KOPT-K1 (cell line): Measurements from ENCODE around the gene PRR33.

Experiments
- H3K27ac ChIP-seq: fragments of 200-600 bp; sonication (generic); 2 replicates; pipeline ENCODE4 v1.5.1; 2016; ENCODE audit warnings: antibody characterized with exemption, mild to moderate bottlenecking, low read depth, low read length; ENCODE audit not compliant: poor library complexity, severe bottlenecking
- H3K36me3 ChIP-seq: fragments of 200-600 bp; sonication (generic); 2 replicates; pipeline ENCODE4 v1.5.1; 2017; ENCODE audit warnings: antibody characterized with exemption, mild to moderate bottlenecking, low read length, moderate library complexity; ENCODE audit not compliant: insufficient read depth
- H3K9me3 ChIP-seq: fragments of 200-600 bp; sonication (generic); 2 replicates; pipeline ENCODE4 v1.5.1; 2017; ENCODE audit warnings: antibody characterized with exemption, low read length, mild to moderate bottlenecking; ENCODE audit not compliant: insufficient read depth, poor library complexity, severe bottlenecking

PRR33 gene

DNA sequence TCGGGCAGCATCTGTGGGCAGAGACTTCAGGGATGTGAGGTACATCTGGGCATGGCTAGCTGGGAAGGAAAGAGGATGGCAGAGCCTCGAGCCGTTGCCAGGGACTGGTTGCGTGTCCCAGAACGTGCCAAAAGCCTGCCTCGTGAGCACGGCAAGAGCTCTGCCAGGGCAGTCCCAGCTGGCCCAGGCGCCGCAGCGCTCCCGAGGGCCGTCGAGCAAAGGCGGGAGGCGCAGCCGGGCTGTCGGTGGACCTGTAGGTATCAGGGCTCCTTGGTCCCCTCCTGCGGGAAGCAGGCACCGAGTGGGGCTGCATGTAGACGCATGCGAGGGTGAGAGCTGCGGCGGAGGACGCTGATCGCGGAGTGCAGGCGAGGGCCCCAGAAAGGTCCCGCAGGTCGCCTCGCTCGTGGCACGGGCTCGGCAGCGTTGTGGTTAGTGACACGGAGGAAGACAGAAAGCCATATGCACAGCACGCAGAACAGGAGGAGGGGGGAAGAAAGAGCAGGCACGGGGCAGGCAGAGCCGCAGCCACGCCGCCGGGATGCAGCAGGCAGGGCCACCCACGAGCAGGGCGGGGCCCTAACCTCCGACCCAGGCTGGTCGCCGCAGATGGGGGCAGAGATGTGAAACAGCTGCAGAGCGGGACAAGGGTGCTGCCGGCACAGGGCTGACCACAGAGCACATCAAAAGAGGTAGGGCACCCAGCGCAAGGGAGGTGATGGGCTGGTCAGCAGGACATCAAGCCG lies 20.8 kb downstream of the PRR33 start:
- Histone ChIP-seq H3K36me3 (no peaks in the 10 kb centered on the region), H3K27ac (no peak overlapping the region), H3K9me3 (no peaks in the 10 kb centered on the region)

DNA sequence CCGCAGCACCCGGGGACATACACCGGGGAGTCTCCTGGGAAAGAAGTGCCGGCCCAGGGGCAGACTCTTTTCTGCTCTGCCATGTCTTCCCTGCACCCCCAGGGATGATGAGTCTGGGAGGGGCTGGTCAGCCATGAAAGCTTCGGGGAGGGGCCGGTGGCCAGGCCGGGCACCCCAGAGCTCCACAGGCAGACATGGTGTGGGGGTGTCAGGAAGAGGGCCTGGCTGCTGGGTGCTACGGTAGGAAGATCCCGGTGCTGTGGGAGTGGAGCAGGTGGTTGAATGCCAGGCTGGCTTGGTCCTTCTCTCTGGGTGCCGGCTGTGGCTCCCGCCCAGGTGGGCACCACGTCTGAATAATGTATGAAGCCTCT lies 21.4 kb downstream of the PRR33 start:
- Histone ChIP-seq H3K27ac (no peak overlapping the region), H3K36me3 (no peaks in the 10 kb centered on the region), H3K9me3 (no peaks in the 10 kb centered on the region)

DNA sequence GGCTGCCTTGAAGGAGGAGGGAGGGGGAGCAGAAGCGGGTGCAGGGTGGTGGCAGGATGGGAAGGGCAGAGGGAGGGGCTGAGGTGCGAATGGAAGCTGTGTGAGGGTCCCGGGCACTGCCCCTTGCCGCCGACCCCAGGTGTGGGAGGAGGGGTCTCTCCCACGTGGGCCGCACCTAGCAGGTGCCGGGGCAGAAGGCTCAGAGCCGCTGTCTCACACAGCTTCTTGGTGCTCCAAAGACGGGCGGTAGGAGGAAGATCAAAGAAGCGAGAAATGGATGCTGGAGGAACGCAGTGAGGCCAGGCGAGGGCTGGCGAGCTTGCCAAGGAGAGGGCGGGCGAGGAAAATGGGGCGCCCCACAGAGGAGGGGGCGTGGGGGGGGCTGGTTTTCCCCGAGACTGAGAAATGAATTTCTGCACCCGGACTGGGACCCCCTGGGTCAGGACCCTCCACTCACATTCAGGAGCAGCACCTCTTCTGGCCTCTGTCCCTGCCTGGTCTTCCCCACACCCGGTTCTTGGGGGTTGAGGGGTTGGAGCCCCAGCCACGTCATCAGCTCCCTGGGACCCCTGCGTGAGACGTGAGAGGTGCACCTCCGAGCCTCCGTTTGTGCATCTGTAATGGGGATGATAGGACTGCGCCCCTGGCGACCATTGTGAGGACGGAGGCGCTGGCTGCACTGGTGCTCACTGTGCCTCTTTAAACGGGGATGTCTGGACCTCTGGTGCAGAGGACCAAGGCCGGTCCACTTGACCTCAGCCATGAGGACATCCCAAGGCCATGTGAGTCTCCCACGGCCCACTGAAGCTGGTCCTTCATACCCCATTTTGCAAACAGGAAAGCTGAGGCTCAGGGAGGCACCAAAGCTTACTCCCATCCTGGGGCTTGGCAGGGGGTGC lies 22.0 kb downstream of the PRR33 start:
- no peaks in the 10 kb centered on the region for H3K36me3 ChIP-seq
- no peak overlapping the region for H3K27ac ChIP-seq
- H3K9me3 ChIP-seq, result no peaks in the 10 kb centered on the region

GRCh38 chr11:1868636-1869291 lies 22.9 kb downstream of the PRR33 start:
- no peaks in the 10 kb centered on the region for H3K36me3 ChIP-seq
- H3K27ac ChIP-seq, result no peak overlapping the region
- H3K9me3 ChIP-seq, result no peaks in the 10 kb centered on the region

DNA sequence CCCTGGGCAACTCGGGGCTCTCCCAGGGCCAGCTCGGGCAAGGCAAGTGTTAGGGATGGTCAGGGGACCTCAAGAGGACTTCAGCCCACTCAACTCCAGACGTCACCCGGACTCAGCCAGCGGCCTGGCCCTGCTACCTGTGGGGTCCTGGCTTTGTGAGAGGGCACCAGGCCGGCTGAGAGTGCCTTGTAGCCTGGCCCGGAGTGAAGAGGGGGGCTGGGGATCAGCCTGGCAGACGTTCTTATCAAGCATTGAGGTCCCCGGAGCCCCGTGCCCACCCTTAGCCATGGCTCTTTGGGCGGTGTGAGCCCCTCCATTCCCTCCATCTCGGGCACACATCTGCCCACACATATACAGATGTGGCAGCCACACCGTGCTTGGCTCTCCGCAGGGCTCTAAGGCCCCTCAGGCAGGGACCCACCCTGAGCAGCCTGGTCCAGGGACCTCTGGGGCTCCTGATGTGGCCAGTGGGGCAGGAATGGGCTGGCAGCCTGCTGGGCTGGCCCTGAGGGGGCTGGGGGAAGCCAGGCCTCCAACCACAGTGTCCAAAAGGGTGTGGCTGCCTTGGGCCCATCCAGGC lies 23.5 kb downstream of the PRR33 start:
- no peak overlapping the region for H3K27ac ChIP-seq
- H3K36me3 ChIP-seq, result no peaks in the 10 kb centered on the region
- no peaks in the 10 kb centered on the region for H3K9me3 ChIP-seq

DNA sequence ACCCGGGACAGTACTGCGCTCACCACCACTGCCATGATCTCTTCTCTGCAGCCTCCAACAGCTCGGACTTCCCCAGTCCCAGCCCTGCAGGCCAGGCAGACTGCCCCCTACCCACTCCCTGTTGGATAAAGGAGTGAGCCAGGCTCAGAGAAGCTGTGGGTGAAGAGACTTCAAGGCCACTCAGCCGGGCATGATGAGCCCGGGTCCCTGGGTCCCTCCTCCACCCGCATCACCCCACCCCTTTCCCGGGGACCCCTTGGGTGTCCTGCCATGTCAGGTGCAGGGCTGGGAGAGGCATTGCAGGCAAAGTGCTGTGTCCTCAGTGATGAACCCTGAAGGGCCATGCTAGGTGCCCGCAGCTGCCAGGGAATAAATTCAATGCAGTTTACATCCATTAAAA lies 24.3 kb downstream of the PRR33 start:
- no peaks in the 10 kb centered on the region for H3K36me3 ChIP-seq
- no peak overlapping the region for H3K27ac ChIP-seq
- no peaks in the 10 kb centered on the region for H3K9me3 ChIP-seq

DNA sequence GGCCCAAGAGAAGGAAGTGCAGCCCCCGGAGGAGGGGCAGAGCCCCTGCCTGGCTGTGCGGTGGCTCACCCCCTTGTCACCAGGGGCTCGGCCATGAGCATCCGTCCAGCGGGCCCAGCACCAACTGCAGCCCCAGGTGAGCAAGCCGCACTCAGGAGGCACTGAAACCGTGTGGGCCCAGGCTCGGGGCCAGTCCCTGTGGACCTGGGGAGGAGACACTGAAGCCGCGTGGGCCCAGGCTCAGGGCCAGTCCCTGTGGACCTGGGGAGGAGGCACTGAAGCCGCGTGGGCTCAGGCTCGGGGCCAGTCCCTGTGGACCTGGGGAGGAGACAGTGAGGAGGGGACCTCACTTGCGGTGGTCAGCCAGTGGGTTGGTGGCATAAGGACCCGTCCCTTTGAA lies 24.9 kb downstream of the PRR33 start:
- H3K9me3 ChIP-seq, result no peaks in the 10 kb centered on the region
- H3K36me3 ChIP-seq, result no peaks in the 10 kb centered on the region
- no peak overlapping the region for H3K27ac ChIP-seq

DNA sequence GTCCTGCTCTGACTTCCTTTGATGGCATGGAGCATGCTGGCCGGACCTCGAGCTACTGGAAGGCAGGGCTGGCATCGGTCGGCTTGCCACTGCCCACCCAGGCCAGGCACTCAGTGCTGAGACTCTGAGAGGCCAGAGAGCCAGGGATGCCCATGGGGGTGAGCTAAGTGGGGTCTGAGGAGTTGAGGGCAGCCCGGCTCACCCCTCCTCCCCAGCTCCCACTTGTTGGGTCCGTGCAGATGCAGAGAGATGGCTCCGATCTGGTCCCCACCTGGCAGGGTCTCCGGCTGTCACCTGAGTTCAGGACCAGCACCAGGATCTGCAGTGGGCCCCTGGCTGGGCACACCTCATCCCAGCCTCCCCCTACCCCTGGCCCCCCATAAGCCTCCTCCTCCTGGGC lies 25.5 kb downstream of the PRR33 start:
- H3K27ac ChIP-seq, result no peak overlapping the region
- no peaks in the 10 kb centered on the region for H3K9me3 ChIP-seq
- no peaks in the 10 kb centered on the region for H3K36me3 ChIP-seq

- H3K27ac ChIP-seq, result no peak overlapping the region
- no peaks in the 10 kb centered on the region for H3K9me3 ChIP-seq
- no peaks in the 10 kb centered on the region for H3K36me3 ChIP-seq
These were observed 26.6 kb downstream of the PRR33 start for GRCh38 chr11:1864831-1865665.

DNA sequence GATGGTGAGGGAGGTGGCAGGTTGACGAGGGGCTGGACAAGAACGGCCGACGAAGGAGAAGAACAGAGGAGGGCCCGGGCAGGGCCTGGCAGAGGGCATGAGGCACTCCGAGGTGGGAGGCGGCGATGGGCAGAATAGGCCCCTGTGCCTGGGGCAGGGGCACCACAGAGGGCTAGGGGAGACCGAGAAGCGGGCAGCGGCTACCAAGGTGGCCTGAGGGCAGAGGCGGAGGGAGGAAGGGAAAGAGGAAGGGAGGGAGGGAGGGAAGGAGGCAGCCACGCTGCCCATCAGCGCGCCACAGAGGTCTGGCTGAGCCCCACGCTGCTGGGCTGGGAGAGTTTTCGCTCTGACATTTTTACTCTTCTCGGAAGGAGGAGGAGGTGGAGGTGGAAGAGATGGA lies 27.5 kb downstream of the PRR33 start:
- H3K9me3 ChIP-seq, result no peaks in the 10 kb centered on the region
- no peak overlapping the region for H3K27ac ChIP-seq
- no peaks in the 10 kb centered on the region for H3K36me3 ChIP-seq

GRCh38 chr11:1863352-1864216 lies 28.1 kb downstream of the PRR33 start:
- Histone ChIP-seq H3K36me3 (no peaks in the 10 kb centered on the region), H3K9me3 (no peaks in the 10 kb centered on the region), H3K27ac (no peak overlapping the region)

GRCh38 chr11:1862588-1863351 lies 28.9 kb downstream of the PRR33 start:
- H3K9me3 ChIP-seq, result no peaks in the 10 kb centered on the region
- no peaks in the 10 kb centered on the region for H3K36me3 ChIP-seq
- no peak overlapping the region for H3K27ac ChIP-seq
